Large intestine (tissue), 3 donors: ENCODE results near the gene KCTD19. TPM values are rescaled to one million over a fixed set of nuclear protein-coding genes. Genes with fewer than 3 reads are reported as not detected.

Experiments
- DNase-seq, 2 donors: peaks; one replicate each; pipeline versions ENCODE4 v3.0.0 to v3.0.0-alpha.2; 2013
- H3K27ac ChIP-seq: one replicate; pipeline ENCODE4 v1.5.1; 2013; ENCODE audit warnings: low read length
- H3K27me3 ChIP-seq: 2 replicates; pipeline ENCODE4 v1.6.1; 2013; ENCODE audit warnings: low read length; ENCODE audit not compliant: control insufficient read depth, insufficient read depth
- H3K36me3 ChIP-seq: 2 replicates; pipeline ENCODE4 v1.6.1; 2013; ENCODE audit warnings: low read length; ENCODE audit not compliant: control insufficient read depth, insufficient read depth
- H3K4me1 ChIP-seq: one replicate; pipeline ENCODE4 v1.6.1; 2013; ENCODE audit warnings: low read length; ENCODE audit not compliant: control insufficient read depth, insufficient read depth
- H3K4me3 ChIP-seq: one replicate; pipeline ENCODE4 v1.5.1; 2013; ENCODE audit warnings: low read length
- H3K9me3 ChIP-seq: one replicate; pipeline ENCODE4 v1.6.1; 2013; ENCODE audit warnings: mild to moderate bottlenecking, low read depth, low read length, moderate library complexity; ENCODE audit not compliant: control insufficient read depth
- WGBS: methylation state at CpG from one replicate; pipeline ENCODE4 v1.1.5; 2013; ENCODE audit warnings: low lambda C conversion rate; ENCODE audit not compliant: insufficient coverage; 5-methylcytosine and 5-hydroxymethylcytosine counted together
- polyA plus RNA-seq: library from polyadenylated mRNA; unstranded; fragments of 120-200 nt; gene quantifications from one replicate; pipeline ENCODE4 v1.2.1, GENCODE V29; 2013

Gene KCTD19
- polyA plus RNA-seq, 1 donor = 0.40 TPM

- Histone ChIP-seq H3K36me3 (no peaks in the 10 kb centered on the region), H3K27ac (no peak overlapping the region), H3K9me3 (peaks cover 5% of the 10 kb centered on the region), H3K4me3 (no peak overlapping the region), H3K4me1 (no peaks in the 10 kb centered on the region), H3K27me3 (no peaks in the 10 kb centered on the region)
- 100% methylated on average over 1 of the region's 21 CpGs for WGBS
- no peak for DNase-seq
Observed at GRCh38 chr16:67283826-67284555, 42.5 kb downstream of the KCTD19 start.

GRCh38 chr16:67283039-67283825 is 43.3 kb downstream of the KCTD19 start:
- no peak for DNase-seq
- 100% methylated on average over 1 of the region's 7 CpGs for WGBS

GRCh38 chr16:67282447-67282805 is 44.1 kb downstream of the KCTD19 start:
- Histone ChIP-seq H3K9me3 (peaks cover 5% of the 10 kb centered on the region), H3K4me1 (peaks cover 14% of the 10 kb centered on the region), H3K36me3 (peaks cover 4% of the 10 kb centered on the region), H3K4me3 (no peak overlapping the region), H3K27me3 (no peaks in the 10 kb centered on the region), H3K27ac (no peak overlapping the region)
- no CpG with 5 or more reads among the region's 10 CpGs for WGBS
- DNase-seq = no peak

More at GRCh38 chr16:67283039-67283825, 43.3 kb downstream of the KCTD19 start:
- H3K4me3 ChIP-seq = no peak overlapping the region
- H3K4me1 ChIP-seq = peaks cover 6% of the 10 kb centered on the region
- no peak overlapping the region for H3K27ac ChIP-seq
- H3K9me3 ChIP-seq = peaks cover 5% of the 10 kb centered on the region
- H3K36me3 ChIP-seq = no peaks in the 10 kb centered on the region
- no peaks in the 10 kb centered on the region for H3K27me3 ChIP-seq

GRCh38 chr16:67281536-67282446 is 44.8 kb downstream of the KCTD19 start:
- Histone ChIP-seq H3K4me1 (peaks cover 18% of the 10 kb centered on the region), H3K27ac (no peak overlapping the region), H3K36me3 (peaks cover 5% of the 10 kb centered on the region), H3K4me3 (no peak overlapping the region), H3K9me3 (peaks cover 5% of the 10 kb centered on the region), H3K27me3 (no peaks in the 10 kb centered on the region)
- no peak for DNase-seq
- no CpG with 5 or more reads among the region's 14 CpGs for WGBS

DNA sequence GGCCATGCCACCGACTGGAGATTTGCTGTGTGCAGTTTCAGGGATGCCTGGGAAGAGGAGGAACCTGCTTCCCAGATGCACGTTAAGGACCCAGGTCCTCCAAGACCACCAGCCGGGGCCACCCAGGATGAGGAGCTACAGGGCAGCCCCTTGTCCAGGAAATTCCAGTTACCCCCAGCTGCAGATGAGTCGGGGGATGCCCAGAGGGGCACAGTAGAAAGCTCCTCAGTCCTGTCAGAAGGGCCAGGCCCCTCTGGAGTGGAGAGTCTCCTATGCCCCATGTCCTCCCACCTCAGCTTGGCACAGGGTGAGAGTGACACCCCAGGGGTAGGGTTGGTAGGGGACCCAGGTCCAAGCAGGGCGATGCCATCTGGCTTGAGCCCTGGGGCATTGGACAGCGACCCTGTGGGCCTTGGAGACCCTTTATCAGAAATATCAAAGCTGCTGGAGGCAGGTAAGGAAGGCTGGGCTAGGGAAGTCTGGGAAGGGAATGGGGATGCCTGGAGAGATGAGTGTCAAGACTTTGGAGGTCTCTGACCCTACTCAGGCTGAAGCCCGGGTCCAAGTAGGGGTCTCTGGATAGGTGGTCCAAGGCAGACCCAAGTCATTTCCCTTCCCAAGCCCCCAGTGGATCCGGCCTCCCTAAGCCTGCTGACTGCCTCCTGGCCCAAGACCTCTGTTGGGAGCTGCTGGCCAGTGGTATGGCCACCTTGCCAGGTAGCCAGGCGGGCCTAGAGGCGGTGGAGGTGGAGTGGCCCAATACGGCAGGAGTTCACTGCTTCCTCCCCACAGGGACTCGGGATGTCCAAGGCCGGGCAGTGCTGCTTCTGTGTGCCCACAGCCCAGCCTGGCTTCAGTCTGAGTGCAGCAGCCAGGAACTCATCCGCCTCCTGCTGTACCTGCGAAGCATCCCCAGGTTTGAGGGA is 46.2 kb downstream of the KCTD19 start:
- no peak overlapping the region for H3K4me3 ChIP-seq
- H3K27ac ChIP-seq = no peak overlapping the region
- H3K4me1 ChIP-seq = peaks cover 20% of the 10 kb centered on the region
- no CpG with 5 or more reads among the region's 15 CpGs for WGBS
- DNase-seq = no peak
- no peaks in the 10 kb centered on the region for H3K27me3 ChIP-seq
- peaks cover 5% of the 10 kb centered on the region for H3K9me3 ChIP-seq
- peaks cover 10% of the 10 kb centered on the region for H3K36me3 ChIP-seq

- WGBS = no CpG with 5 or more reads among the region's 83 CpGs
- DNase-seq = peak; percentile 82 to 86
Observed at GRCh38 chr16:67279296-67280089, 47.0 kb downstream of the KCTD19 start, which contains the start of gene PLEKHG4. Gene PLEKHG4 (plus strand): TSS chr16:67279532. CDS start chr16:67280045, 513 bp downstream.

DNA sequence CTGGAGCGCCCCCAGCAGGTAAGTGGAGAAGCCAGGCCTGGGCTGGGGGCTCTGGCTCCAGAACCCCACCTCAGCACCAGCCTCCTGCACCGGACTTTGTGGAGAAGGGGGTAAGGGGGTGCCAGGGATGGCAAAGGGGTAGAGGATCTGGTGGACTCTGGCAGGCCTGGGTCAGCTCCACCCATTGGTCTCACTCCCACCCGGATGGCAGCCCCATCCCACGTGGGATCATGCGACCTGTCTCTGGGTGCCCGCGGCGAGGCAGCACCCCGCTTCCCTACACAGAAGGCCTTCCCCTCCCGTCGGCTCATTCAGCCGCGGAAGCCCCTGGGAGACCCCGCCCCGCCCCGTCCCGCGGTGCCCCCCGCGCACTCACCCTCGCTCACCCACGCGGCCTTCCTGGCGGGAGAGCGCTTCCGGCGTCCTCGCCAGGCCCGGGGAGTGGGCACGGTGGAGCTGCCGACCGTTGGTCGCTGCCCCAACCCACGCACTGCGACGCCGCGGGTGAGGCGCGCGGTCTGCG is 47.7 kb downstream of the KCTD19 start:
- no CpG with 5 or more reads among the region's 42 CpGs for WGBS
- peak in 1 of 2 donors; percentile 66 for DNase-seq
- H3K9me3 ChIP-seq = peaks cover 5% of the 10 kb centered on the region
- peak overlapping the region; percentile 55 for H3K4me3 ChIP-seq
- H3K4me1 ChIP-seq = peaks cover 20% of the 10 kb centered on the region
- no peaks in the 10 kb centered on the region for H3K27me3 ChIP-seq
- H3K27ac ChIP-seq = no peak overlapping the region
- H3K36me3 ChIP-seq = peaks cover 10% of the 10 kb centered on the region

More at GRCh38 chr16:67279296-67280089, 47.0 kb downstream of the KCTD19 start, which contains the start of gene PLEKHG4:
- Histone ChIP-seq H3K9me3 (peaks cover 5% of the 10 kb centered on the region), H3K4me1 (peaks cover 20% of the 10 kb centered on the region), H3K27me3 (no peaks in the 10 kb centered on the region), H3K4me3 (peak within 1 kb of the TSS; percentile 55), H3K36me3 (peaks cover 10% of the 10 kb centered on the region), H3K27ac (peak within 1 kb of the TSS; percentile 8)

DNA sequence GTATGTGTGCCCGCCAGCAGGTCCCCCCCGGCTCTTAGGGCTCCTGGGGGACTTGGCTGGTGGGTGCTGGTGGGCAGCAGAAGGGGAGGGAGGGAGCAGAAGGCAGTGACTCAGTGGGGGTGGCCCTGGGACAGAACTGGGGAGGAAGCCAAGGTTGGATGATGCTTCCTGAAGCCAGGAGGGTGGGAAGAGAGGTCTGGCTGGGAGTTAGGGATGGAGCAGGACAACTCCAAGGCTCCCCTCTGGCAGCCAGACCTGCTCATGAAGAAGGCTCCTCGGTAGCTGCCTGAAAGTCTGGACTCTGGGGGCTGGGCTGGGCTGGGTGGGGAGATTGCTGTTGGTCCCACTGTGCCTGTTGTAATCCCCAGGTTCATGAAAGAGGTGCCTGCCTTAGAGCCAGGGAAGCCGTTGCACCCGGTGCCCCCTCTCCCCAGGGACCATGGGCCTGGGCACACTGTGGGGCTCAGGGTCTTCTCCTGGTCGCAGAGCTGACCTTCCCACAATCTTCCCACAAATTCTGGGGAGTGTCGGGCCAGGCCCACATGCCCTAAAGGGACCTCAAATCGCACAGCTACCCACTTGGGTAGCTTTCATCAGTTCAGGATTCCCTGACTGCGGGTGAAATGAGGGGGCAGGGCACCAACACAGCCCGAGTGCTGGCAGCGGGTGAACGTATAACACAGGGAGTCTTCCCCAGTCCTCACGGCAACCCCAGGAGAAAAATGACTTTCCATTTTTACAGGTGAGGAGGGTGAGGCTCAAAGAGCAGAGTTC is 48.4 kb downstream of the KCTD19 start:
- DNase-seq = no peak
- H3K4me1 ChIP-seq = peaks cover 20% of the 10 kb centered on the region
- H3K36me3 ChIP-seq = peaks cover 10% of the 10 kb centered on the region
- H3K27me3 ChIP-seq = no peaks in the 10 kb centered on the region
- WGBS = no CpG with 5 or more reads among the region's 13 CpGs
- H3K4me3 ChIP-seq = peak overlapping the region; percentile 55
- peaks cover 5% of the 10 kb centered on the region for H3K9me3 ChIP-seq
- H3K27ac ChIP-seq = peak overlapping the region; percentile 56
